NB4 (cell line): ENCODE data around the gene LONRF2.

Experiments
- MYC ChIP-seq: IDR thresholded peaks from 2 replicates; pipeline ENCODE4 v1.6.1; 2011; ENCODE audit warnings: low read depth, low read length
- POLR2A ChIP-seq: IDR thresholded peaks from 2 replicates; pipeline ENCODE4 v1.6.1; 2011; ENCODE audit warnings: mild to moderate bottlenecking; ENCODE audit not compliant: insufficient read length; ENCODE audit errors: extremely low read depth
- TF ChIP-seq, protein P1 (sequence below): IDR thresholded peaks from one replicate; pipeline ENCODE4 v1.5.1; 2012; ENCODE audit warnings: low read depth, low read length
- TF ChIP-seq, protein P2 (sequence below): IDR thresholded peaks from 2 replicates; pipeline ENCODE4 v1.6.1; 2011; ENCODE audit warnings: low read depth, low read length

DNA sequence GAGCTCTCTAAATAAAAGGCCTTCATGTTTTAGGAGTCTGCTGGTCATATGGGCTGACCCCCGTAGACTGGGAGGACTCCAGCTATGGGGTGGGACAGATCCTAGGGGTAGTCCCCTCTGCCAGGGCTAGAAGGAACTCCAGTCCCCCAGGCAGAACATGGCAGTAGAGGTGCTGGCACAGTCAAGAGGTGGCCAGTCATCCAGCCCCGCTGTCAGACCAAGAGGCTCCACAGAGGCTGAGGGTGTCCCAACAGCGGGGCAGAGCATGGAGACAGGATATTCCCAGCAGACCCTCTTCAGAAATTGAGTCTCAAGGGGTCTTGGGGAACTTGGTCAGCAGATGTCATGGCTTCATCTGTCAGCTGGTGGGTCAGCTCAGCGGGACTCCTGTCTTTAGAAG is 76.6 kb downstream of the LONRF2 start:
- TF ChIP-seq, protein P1, sequence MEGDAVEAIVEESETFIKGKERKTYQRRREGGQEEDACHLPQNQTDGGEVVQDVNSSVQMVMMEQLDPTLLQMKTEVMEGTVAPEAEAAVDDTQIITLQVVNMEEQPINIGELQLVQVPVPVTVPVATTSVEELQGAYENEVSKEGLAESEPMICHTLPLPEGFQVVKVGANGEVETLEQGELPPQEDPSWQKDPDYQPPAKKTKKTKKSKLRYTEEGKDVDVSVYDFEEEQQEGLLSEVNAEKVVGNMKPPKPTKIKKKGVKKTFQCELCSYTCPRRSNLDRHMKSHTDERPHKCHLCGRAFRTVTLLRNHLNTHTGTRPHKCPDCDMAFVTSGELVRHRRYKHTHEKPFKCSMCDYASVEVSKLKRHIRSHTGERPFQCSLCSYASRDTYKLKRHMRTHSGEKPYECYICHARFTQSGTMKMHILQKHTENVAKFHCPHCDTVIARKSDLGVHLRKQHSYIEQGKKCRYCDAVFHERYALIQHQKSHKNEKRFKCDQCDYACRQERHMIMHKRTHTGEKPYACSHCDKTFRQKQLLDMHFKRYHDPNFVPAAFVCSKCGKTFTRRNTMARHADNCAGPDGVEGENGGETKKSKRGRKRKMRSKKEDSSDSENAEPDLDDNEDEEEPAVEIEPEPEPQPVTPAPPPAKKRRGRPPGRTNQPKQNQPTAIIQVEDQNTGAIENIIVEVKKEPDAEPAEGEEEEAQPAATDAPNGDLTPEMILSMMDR = no peak
- TF ChIP-seq POLR2A = no peak
- TF ChIP-seq, protein P2, sequence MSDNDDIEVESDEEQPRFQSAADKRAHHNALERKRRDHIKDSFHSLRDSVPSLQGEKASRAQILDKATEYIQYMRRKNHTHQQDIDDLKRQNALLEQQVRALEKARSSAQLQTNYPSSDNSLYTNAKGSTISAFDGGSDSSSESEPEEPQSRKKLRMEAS = no peak
- TF ChIP-seq MYC = no peak
